ENCODE measurements around the gene MSANTD3. TPM values are rescaled to one million over a fixed set of nuclear protein-coding genes. Genes with fewer than 3 reads are reported as not detected.

Gene MSANTD3
- total and polyA plus RNA-seq, 2 of the 4 experiments (the other 2 are of a cell fraction): 45.5 to 55.9 TPM

DNA sequence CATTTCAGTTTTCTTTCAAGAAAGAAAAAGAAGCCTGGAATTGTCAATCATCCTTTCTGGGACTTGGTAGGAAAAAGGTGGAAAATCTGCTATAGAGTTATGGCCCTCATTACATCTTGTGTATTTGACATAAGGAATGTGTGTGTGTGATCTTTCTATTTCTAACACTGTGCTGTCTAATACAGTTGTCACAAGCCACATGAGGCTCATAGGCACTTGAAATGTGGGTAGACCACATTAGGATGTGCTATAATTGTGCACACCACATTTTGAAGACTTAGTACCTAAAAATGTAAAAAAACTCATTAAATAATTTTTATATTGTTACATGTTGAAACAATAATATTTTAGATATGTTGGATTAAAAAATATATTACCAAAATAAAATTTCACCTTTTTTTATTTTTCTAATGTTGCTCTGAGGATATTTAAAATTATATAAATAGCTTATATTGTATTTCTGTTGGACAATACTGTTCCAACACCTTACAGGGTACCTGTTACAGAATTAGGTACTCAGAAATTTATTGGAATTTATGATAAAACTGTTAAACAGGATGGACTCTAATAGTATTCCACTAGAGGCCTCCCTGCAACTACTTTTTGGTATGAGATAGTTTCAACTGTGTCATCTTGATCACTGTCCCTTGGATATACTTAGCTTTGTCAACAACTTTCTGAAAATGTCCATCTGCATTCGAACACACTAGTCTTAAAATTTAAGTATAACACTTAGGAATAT lies 18.4 kb downstream of the MSANTD3 start:
- Histone ChIP-seq H3K56ac (ENCODE audit: extremely low read depth, insufficient read depth, low read length) (no peak overlapping the region), H3K4me3 (ENCODE audit: insufficient read depth, low read depth, low read length) (no peak overlapping the region), H3K36me3 (ENCODE audit: control insufficient read depth, insufficient read depth, low read length) (peaks cover 17% of the 10 kb centered on the region), H2AK9ac (replicated peaks; ENCODE audit: low read depth, low read length, poor library complexity) (no peak overlapping the region), H4K8ac (ENCODE audit: low read depth in 2 of 2, low read length in 2 of 2) (no peak overlapping the region), H3K27ac (ENCODE audit: insufficient read depth, low read length) (no peak overlapping the region), H3K9ac (ENCODE audit: low read depth, low read length) (no peak overlapping the region), H4K20me1 (ENCODE audit: insufficient read depth, low read length) (peaks cover 76% of the 10 kb centered on the region), H3K4me2 (ENCODE audit: low read depth, low read length) (no peak overlapping the region), H3K27me3 (ENCODE audit: control insufficient read depth, insufficient read depth, low read length) (no peaks in the 10 kb centered on the region), H3K9me3 (ENCODE audit: control insufficient read depth, insufficient read depth, low read length) (no peaks in the 10 kb centered on the region), H3K4me1 (ENCODE audit: control insufficient read depth, insufficient read depth, low read length) (peaks cover 10% of the 10 kb centered on the region), H2BK20ac (ENCODE audit: low read depth, low read length) (no peak overlapping the region), H2AFZ (replicated peaks; ENCODE audit: low read length, poor library complexity) (no peak overlapping the region), H3K14ac (replicated peaks; ENCODE audit: low read depth, low read length) (no peak overlapping the region), H2BK15ac (ENCODE audit: low read depth, low read length) (no peak overlapping the region), H2BK5ac (ENCODE audit: low read depth, low read length, poor library complexity, severe bottlenecking) (no peak overlapping the region), H4K91ac (ENCODE audit: insufficient read depth, low read depth, low read length) (no peak overlapping the region), H3K79me1 (ENCODE audit: low read depth in 1 of 2, low read length in 2 of 2) (peaks cover 21 to 63% of the 10 kb centered on the region in 2 experiments), H3K23ac (ENCODE audit: low read depth, low read length) (no peak overlapping the region), H2BK120ac (ENCODE audit: low read depth, low read length) (no peak overlapping the region), H3K9me1 (ENCODE audit: insufficient read depth, low read length) (peaks cover 15% of the 10 kb centered on the region), H4K5ac (ENCODE audit: low read depth, low read length) (no peak overlapping the region), H2AK5ac (ENCODE audit: low read depth, low read length) (no peak overlapping the region), H3K18ac (ENCODE audit: low read depth, low read length) (no peak overlapping the region), H3K4ac (ENCODE audit: low read depth, low read length) (no peak overlapping the region)
- WGBS, 2 experiments (ENCODE audit: extremely low coverage in 2 of 2, insufficient read length in 1 of 2): no CpG with 5 or more reads among the region's 1 CpG
- no peak for DNase-seq
- TF ChIP-seq RFX5 (IDR thresholded peaks at IDR 0.05; ENCODE audit: low read depth, low read length): no peak
- TF ChIP-seq, protein P1, sequence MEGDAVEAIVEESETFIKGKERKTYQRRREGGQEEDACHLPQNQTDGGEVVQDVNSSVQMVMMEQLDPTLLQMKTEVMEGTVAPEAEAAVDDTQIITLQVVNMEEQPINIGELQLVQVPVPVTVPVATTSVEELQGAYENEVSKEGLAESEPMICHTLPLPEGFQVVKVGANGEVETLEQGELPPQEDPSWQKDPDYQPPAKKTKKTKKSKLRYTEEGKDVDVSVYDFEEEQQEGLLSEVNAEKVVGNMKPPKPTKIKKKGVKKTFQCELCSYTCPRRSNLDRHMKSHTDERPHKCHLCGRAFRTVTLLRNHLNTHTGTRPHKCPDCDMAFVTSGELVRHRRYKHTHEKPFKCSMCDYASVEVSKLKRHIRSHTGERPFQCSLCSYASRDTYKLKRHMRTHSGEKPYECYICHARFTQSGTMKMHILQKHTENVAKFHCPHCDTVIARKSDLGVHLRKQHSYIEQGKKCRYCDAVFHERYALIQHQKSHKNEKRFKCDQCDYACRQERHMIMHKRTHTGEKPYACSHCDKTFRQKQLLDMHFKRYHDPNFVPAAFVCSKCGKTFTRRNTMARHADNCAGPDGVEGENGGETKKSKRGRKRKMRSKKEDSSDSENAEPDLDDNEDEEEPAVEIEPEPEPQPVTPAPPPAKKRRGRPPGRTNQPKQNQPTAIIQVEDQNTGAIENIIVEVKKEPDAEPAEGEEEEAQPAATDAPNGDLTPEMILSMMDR (conservative IDR thresholded peaks at IDR 0.05; ENCODE audit: low read depth, low read length): 0 out of 2 replicates have a peak, but pooled peaks have one; percentile 17
- no peak for ATAC-seq (ENCODE audit: low read depth)
- intact Hi-C loops (cut with micrococcal nuclease): no loop called here
- dilution Hi-C loops (cut with HindIII; ENCODE audit: low sequenced_read_pairs, unreplicated experiment): no loop called here
- in situ Hi-C loops (cut with MboI; ENCODE audit: low sequenced_read_pairs): no loop called here
- BruUV-seq (replicated peaks): no TSS peak
- ChIA-PET POLR2A (ENCODE audit: unreplicated experiment) (no interaction called here), CTCF (interaction anchor here (0.6 to 1.7 kb wide), 3 partner anchors 24 to 372 kb away, joined by 3 to 4 read pairs (median 3); no protein-coding TSS in a partner anchor)
